Vagina (tissue), 2 donors: ENCODE results near the gene SLC12A9. TPM values are rescaled to one million over a fixed set of nuclear protein-coding genes. Genes with fewer than 3 reads are reported as not detected.

ENCODE experiments used
- DNase-seq, 2 donors: peaks; one replicate each; pipeline ENCODE4 v3.0.0-alpha.2; 2017; ENCODE audit errors: extremely low spot score in 2 of 2
- H3K27ac ChIP-seq: fragments of 200-600 bp; sonication (generic); one replicate; pipeline ENCODE4 v1.5.1; 2019
- H3K27me3 ChIP-seq: fragments of 200-600 bp; sonication (generic); one replicate; pipeline ENCODE4 v1.5.1; 2019
- H3K36me3 ChIP-seq, 2 donors: fragments of 200-600 bp; sonication (generic); one replicate each; pipeline ENCODE4 v1.5.1; 2017 to 2019
- H3K4me1 ChIP-seq: fragments of 200-600 bp; sonication (generic); one replicate; pipeline ENCODE4 v1.5.1; 2019
- H3K4me3 ChIP-seq, 2 donors: fragments of 200-600 bp; sonication (generic); 1 replicate in 1 of 2; 2 replicates in 1 of 2; pipeline ENCODE4 v1.5.1; 2016 to 2019
- H3K9me3 ChIP-seq: fragments of 200-600 bp; sonication (generic); one replicate; pipeline ENCODE4 v1.5.1; 2019
- CTCF ChIP-seq, 3 experiments: fragments of 450-650 bp in 2 of 3; fragments of 200-600 bp in 1 of 3; sonication (generic) in 1 of 3; IDR thresholded peaks; one replicate each; pipeline ENCODE4 v1.5.1; 2017 to 2019; ENCODE audit warnings: antibody characterized with exemption in 3 of 3, mild to moderate bottlenecking in 2 of 3, moderate library complexity in 2 of 3
- POLR2A ChIP-seq, 2 donors: fragments of 450-650 bp; IDR thresholded peaks; one replicate each; pipeline ENCODE4 v1.6.1; 2017; ENCODE audit warnings: antibody characterized with exemption in 2 of 2, mild to moderate bottlenecking in 2 of 2, moderate library complexity in 2 of 2
- POLR2AphosphoS5 ChIP-seq, 2 donors: sonication (generic); formaldehyde crosslinking; IDR thresholded peaks; one replicate each; pipeline ENCODE4 v1.9.0; 2017; ENCODE audit warnings: antibody characterized with exemption in 2 of 2, mild to moderate bottlenecking in 2 of 2, low read depth in 1 of 2; ENCODE audit not compliant: insufficient read depth in 1 of 2
- intact Hi-C: fragments of 100-400 bp; cut with DNase I; formaldehyde crosslinking; loops from one replicate; pipeline ENCODE4 v1.15.1; 2023
- total RNA-seq: library from RNA; depleted of rRNA; stranded (reverse); fragments of >200 nt; gene quantifications from one replicate; pipeline ENCODE4 v1.2.3, GENCODE V29; 2016

Gene SLC12A9
- total RNA-seq, 1 donor from 2014 or later = 15.7 TPM

GRCh38 chr7:100882785-100883526, 30.4 kb downstream of the SLC12A9 start:
- intact Hi-C loops = no loop called here
- no peak for DNase-seq
- TF ChIP-seq POLR2AphosphoS5 (IDR thresholded peaks at IDR 0.05; ENCODE audit: insufficient read depth in 1 of 2, low read depth in 1 of 2) (no peak), CTCF (IDR thresholded peaks at IDR 0.05) (no peak), POLR2A (IDR thresholded peaks at IDR 0.05) (no peak)
- Histone ChIP-seq H3K4me3 (no peak overlapping the region), H3K27ac (no peak overlapping the region), H3K4me1 (peaks cover 19% of the 10 kb centered on the region), H3K27me3 (no peaks in the 10 kb centered on the region), H3K36me3 (peaks cover 9 to 71% of the 10 kb centered on the region in 2 donors), H3K9me3 (no peaks in the 10 kb centered on the region)

GRCh38 chr7:100884736-100885439, 32.4 kb downstream of the SLC12A9 start:
- TF ChIP-seq POLR2A (IDR thresholded peaks at IDR 0.05) (no peak), CTCF (IDR thresholded peaks at IDR 0.05) (no peak), POLR2AphosphoS5 (IDR thresholded peaks at IDR 0.05; ENCODE audit: insufficient read depth in 1 of 2, low read depth in 1 of 2) (no peak)
- DNase-seq = no peak
- intact Hi-C loops = no loop called here
- H3K36me3 ChIP-seq = peaks cover 9 to 74% of the 10 kb centered on the region in 2 donors
- H3K9me3 ChIP-seq = no peaks in the 10 kb centered on the region
- H3K27ac ChIP-seq = no peak overlapping the region
- H3K4me1 ChIP-seq = peaks cover 21% of the 10 kb centered on the region
- H3K4me3 ChIP-seq = no peak overlapping the region
- no peaks in the 10 kb centered on the region for H3K27me3 ChIP-seq

GRCh38 chr7:100885440-100886141, 33.1 kb downstream of the SLC12A9 start:
- H3K27ac ChIP-seq = no peak overlapping the region
- H3K27me3 ChIP-seq = no peaks in the 10 kb centered on the region
- intact Hi-C loops = no loop called here
- H3K36me3 ChIP-seq = peaks cover 9 to 74% of the 10 kb centered on the region in 2 donors
- H3K9me3 ChIP-seq = no peaks in the 10 kb centered on the region
- DNase-seq = no peak
- TF ChIP-seq POLR2AphosphoS5 (IDR thresholded peaks at IDR 0.05; ENCODE audit: insufficient read depth in 1 of 2, low read depth in 1 of 2) (no peak), POLR2A (IDR thresholded peaks at IDR 0.05) (no peak), CTCF (IDR thresholded peaks at IDR 0.05) (no peak)
- peaks cover 25% of the 10 kb centered on the region for H3K4me1 ChIP-seq
- H3K4me3 ChIP-seq = no peak overlapping the region

- no peaks in the 10 kb centered on the region for H3K9me3 ChIP-seq
- intact Hi-C loops = no loop called here
- H3K4me1 ChIP-seq = peaks cover 33% of the 10 kb centered on the region
- H3K4me3 ChIP-seq = no peak overlapping the region
- no peak overlapping the region for H3K27ac ChIP-seq
- H3K27me3 ChIP-seq = no peaks in the 10 kb centered on the region
- H3K36me3 ChIP-seq = peaks cover 9 to 70% of the 10 kb centered on the region in 2 donors
- no peak for DNase-seq
- no peak for TF ChIP-seq CTCF (IDR thresholded peaks at IDR 0.05)
- TF ChIP-seq POLR2AphosphoS5 (IDR thresholded peaks at IDR 0.05; ENCODE audit: insufficient read depth in 1 of 2, low read depth in 1 of 2) = no peak
- no peak for TF ChIP-seq POLR2A (IDR thresholded peaks at IDR 0.05)
Observed at GRCh38 chr7:100886142-100886935, 33.8 kb downstream of the SLC12A9 start.
